ENCODE results near the gene IFNGR1.
"Not testable (repeated sequence)": the region's sequence is repeated elsewhere in the genome, so short reads cannot be mapped to it uniquely, and the experiment has no call there.

Gene IFNGR1

GRCh38 chr6:137211910-137212309, 7.3 kb downstream of the IFNGR1 start:
- DNase-seq (ENCODE audit: low spot score) = no peak

DNA sequence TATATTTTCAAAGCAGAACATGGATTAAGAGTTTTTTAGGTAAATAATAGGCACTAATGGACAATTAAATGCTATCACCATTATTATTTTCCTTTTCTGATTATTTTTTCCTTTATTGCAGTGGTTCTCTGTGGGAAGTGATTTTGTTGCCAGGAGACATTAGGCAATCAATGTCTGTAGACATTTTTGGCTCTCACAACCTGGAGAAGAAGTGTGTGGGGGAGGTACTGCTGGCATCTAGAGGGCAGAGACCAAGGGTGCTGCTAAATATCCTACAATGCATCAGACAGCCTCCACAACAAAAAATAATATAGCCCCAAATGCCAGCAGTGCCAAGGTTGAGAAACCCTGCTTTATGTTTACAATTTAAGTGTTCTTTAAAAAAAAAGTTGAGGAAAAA, 8.3 kb downstream of the IFNGR1 start:
- DNase-seq (ENCODE audit: low spot score) = no peak

GRCh38 chr6:137208279-137208678, 10.9 kb downstream of the IFNGR1 start:
- no peak for DNase-seq (ENCODE audit: low spot score)

GRCh38 chr6:137207457-137207856, 11.7 kb downstream of the IFNGR1 start:
- DNase-seq (ENCODE audit: low spot score) = not testable (repeated sequence)

- DNase-seq (ENCODE audit: low spot score) = no peak
These were observed 12.6 kb downstream of the IFNGR1 start for GRCh38 chr6:137206577-137206976.

- DNase-seq (ENCODE audit: low spot score) = no peak
These were observed 15.9 kb downstream of the IFNGR1 start for GRCh38 chr6:137203256-137203655.

DNA sequence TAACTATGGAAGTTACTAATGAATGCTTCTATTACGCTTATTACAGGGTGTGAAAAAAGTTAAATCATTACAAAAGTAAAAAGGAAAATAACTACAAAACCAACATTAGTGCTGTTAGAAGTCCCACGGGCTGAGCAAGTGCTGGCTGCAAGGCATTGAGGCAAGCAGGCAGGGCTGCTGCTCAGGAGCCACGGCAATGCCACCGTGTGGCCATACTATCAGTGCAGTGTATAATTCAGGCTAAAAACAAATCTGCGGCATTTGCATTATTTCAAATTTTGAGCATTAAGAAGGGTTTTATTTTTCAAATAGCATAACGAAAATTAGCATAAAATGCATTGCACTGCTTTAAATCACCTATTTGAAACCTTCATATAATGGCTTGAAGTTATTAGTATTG, 17.1 kb downstream of the IFNGR1 start:
- no peak for DNase-seq (ENCODE audit: low spot score)

GRCh38 chr6:137201006-137201405, 18.2 kb downstream of the IFNGR1 start:
- DNase-seq (ENCODE audit: low spot score) = no peak

DNA sequence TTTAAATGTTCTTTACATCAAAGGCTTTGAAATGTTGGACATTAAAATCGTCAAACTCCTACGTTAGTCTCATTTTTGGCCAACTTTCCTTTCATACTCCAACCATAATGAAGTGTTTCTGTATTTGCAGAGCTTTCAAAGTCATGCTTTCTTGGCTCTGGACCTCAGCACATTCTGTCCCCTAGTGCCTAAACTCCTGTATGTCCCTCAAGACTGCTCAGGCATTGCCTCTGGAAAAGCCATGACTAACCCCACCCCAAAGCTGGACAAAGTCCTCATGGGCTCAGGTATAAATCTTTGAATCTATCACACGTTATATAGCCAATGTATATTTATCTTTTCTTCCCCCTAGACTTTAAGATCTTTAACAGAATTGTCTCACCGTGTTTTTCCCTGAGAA, 18.9 kb downstream of the IFNGR1 start:
- DNase-seq (ENCODE audit: low spot score) = no peak

DNA sequence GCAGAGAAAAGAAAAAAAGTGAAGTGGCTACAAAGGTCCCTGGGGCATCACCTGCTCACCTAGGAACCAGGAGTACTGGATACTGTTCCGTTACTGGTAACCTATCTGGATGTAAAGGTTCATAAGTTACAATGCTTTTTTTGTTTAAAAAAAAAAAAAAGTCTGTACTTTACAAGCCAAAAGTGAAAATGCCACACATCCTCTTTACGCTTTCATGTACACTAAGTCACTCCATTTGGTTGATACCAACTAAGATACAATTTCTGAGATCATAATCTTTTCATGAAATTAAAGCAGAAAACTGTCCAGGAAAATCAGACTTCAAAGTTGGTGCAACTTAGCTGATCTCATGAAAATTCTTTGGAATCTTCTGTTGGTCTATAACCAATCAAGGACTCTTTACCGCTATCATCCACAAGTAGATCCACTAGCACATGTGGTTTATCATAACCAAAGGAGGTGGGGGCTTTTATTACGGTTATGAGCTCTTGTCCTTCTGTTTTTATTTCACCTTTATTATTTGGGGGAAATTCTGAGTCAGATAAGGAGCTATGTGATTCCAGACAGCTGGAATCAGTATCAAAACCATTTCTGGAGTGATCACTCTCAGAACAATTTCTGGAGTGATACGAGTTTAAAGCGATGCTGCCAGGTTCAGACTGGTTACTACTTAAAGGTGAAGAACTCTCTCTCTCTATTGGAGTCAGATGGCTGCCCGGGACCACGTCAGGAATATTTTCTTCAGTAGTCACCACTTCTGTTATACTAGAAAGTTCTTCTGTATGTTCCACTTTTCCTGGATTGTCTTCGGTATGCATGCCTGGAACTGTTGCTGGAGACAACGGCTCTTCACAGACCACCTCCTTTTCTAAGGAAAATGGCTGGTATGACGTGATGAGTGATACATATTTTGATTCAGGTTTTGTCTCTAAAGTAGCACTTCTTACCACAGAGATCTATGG, 21.2 kb downstream of the IFNGR1 start:
- DNase-seq (ENCODE audit: low spot score) = no peak

GRCh38 chr6:137193256-137194070, 25.7 kb downstream of the IFNGR1 start:
- no peak for DNase-seq (ENCODE audit: low spot score)

DNA sequence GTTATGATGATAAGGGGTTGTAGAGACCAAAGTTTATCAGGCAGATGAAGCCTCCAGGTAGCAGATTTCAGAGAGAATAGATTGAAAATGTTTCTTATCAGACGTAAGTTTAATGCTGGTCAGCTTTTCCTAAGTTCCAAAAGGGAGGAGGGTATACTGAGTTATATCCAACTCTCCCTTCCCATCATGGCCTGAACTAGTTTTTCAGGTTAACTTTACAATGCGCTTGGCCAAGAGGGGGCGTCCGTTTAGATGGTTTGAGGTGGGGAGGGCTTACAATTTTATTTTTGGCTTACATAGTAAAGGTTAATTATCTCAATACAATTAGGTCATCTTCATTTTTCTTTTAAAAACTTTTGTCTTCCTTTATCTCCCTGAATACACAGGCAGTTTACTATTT, 26.4 kb downstream of the IFNGR1 start:
- no peak for DNase-seq (ENCODE audit: low spot score)

DNA sequence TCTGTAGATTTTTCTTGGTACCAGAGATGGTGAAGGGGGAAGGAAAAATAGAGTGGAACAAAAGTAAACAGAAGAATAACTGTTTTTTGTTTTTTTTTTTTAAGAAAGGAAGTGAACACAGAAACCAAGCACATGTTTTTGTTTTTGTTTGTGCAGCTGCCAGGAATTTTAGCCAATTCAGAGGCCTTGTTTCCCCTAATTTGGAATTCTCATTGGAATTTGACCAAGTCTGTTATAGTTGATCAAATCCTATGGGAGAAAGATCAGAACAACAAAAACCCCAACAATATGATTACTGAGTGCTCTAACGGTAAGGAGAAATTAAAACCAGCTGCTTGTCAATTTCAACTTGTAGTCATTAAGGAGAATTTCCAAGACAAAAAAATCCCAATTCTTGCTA, 27.5 kb downstream of the IFNGR1 start:
- DNase-seq (ENCODE audit: low spot score) = no peak

- no peak for DNase-seq (ENCODE audit: low spot score)
These were observed 27.9 kb downstream of the IFNGR1 start for GRCh38 chr6:137191236-137191635.

GRCh38 chr6:137190583-137191094, 28.5 kb downstream of the IFNGR1 start:
- DNase-seq (ENCODE audit: low spot score) = no peak

GRCh38 chr6:137188855-137189254, 30.3 kb downstream of the IFNGR1 start:
- DNase-seq (ENCODE audit: low spot score) = no peak

GRCh38 chr6:137185290-137185689, 33.9 kb downstream of the IFNGR1 start:
- DNase-seq (ENCODE audit: low spot score) = no peak

DNA sequence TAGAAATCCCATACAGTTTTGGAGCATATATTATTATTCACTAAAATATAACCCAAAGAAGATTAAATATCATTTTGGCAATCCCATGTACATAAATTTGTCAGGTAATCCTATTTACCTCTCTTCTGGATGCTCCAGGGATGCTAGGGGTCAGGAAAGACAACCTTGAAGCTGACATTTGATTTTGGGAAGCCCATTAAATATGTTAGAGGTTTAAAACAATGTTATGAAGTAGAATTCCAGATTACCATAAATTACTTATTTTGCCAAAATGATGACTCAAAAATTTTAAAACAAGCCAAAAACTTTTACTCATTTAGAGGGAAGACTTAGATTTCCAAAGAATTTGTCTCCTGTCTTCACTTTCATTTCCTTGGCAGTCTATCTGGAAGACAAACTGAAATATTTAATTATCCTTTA, 36.5 kb downstream of the IFNGR1 start:
- no peak for DNase-seq (ENCODE audit: low spot score)

- no peak for DNase-seq (ENCODE audit: low spot score)
These were observed 37.1 kb downstream of the IFNGR1 start for GRCh38 chr6:137181891-137182653.

GRCh38 chr6:137177611-137178010, 41.6 kb downstream of the IFNGR1 start:
- DNase-seq (ENCODE audit: low spot score) = no peak

GRCh38 chr6:137176729-137177128, 42.5 kb downstream of the IFNGR1 start:
- DNase-seq (ENCODE audit: low spot score) = no peak

- no peak for DNase-seq (ENCODE audit: low spot score)
These were observed 43.3 kb downstream of the IFNGR1 start for GRCh38 chr6:137175868-137176245.
